HL-60/S4 treated with retinoic acid at 250 ng/mL for 4 days and 3 days (cell line): ENCODE measurements around the gene SDHAF2.
"Not testable (repeated sequence)": the region's sequence is repeated elsewhere in the genome, so short reads cannot be mapped to it uniquely, and the experiment has no call there.

Source experiments
- in situ Hi-C: fragments of 300-500 bp; cut with MboI; formaldehyde crosslinking; loops from 2 replicates; pipeline ENCODE4 v1.7.0; 2022; ENCODE audit warnings: low sequenced_read_pairs

The SDHAF2 gene

GRCh38 chr11:61422226-61422625 lies 7.7 kb upstream of the SDHAF2 start:
- in situ Hi-C loops: no loop called here

- in situ Hi-C loops: no loop called here
Measured at GRCh38 chr11:61425367-61426131, 4.4 kb upstream of the SDHAF2 start.

- in situ Hi-C loops: no loop called here
Measured at GRCh38 chr11:61429346-61429690, 606 bp upstream of the SDHAF2 start.

- in situ Hi-C loops: not testable (repeated sequence)
Measured at GRCh38 chr11:61430839-61431238, 915 bp downstream of the SDHAF2 start.

GRCh38 chr11:61437496-61437895 lies 7.6 kb downstream of the SDHAF2 start:
- in situ Hi-C loops: no loop called here

GRCh38 chr11:61439615-61440014 lies 9.7 kb downstream of the SDHAF2 start:
- in situ Hi-C loops: no loop called here

- in situ Hi-C loops: no loop called here
Measured at GRCh38 chr11:61442616-61443015, 12.7 kb downstream of the SDHAF2 start.

- in situ Hi-C loops: no loop called here
Measured at GRCh38 chr11:61445516-61445915, 15.6 kb downstream of the SDHAF2 start.

GRCh38 chr11:61446211-61446651 lies 16.3 kb downstream of the SDHAF2 start:
- in situ Hi-C loops: no loop called here

GRCh38 chr11:61447601-61448551 lies 18.0 kb downstream of the SDHAF2 start:
- in situ Hi-C loops: no loop called here

- in situ Hi-C loops: no loop called here
Measured at GRCh38 chr11:61448552-61448927, 18.6 kb downstream of the SDHAF2 start.

- in situ Hi-C loops: no loop called here
Measured at GRCh38 chr11:61452825-61453224, 22.9 kb downstream of the SDHAF2 start.

- in situ Hi-C loops: no loop called here
Measured at GRCh38 chr11:61453695-61454094, 23.8 kb downstream of the SDHAF2 start.

- in situ Hi-C loops: no loop called here
Measured at GRCh38 chr11:61454520-61454919, 24.6 kb downstream of the SDHAF2 start.

GRCh38 chr11:61460474-61460881 lies 30.6 kb downstream of the SDHAF2 start:
- in situ Hi-C loops: no loop called here

- in situ Hi-C loops: no loop called here
Measured at GRCh38 chr11:61460986-61461385, 31.1 kb downstream of the SDHAF2 start.

- in situ Hi-C loops: not testable (repeated sequence)
Measured at GRCh38 chr11:61467602-61468001, 37.7 kb downstream of the SDHAF2 start.

- in situ Hi-C loops: no loop called here
Measured at GRCh38 chr11:61468002-61468401, 38.1 kb downstream of the SDHAF2 start.

- in situ Hi-C loops: no loop called here
Measured at GRCh38 chr11:61472282-61472681, 42.4 kb downstream of the SDHAF2 start.

GRCh38 chr11:61472868-61473267 lies 42.9 kb downstream of the SDHAF2 start:
- in situ Hi-C loops: no loop called here

GRCh38 chr11:61473370-61474012 lies 43.6 kb downstream of the SDHAF2 start:
- in situ Hi-C loops: no loop called here
